ENCODE data around the gene SMCHD1. TPM values are rescaled to one million over a fixed set of nuclear protein-coding genes. Genes with fewer than 3 reads are reported as not detected.

SMCHD1 gene
- polyA plus RNA-seq, 2 of the 4 experiments (the other 2 are of a cell fraction): 15.5 to 25.5 TPM

- POLR2A ChIA-PET: no interaction called here
- DNase-seq (ENCODE audit: low read depth in 1 of 2, low spot score in 1 of 2) (no peak), FAIRE-seq (no peak), ATAC-seq (no peak)
- CTCF ChIA-PET: interaction anchor here (0.6 kb wide), 1 partner anchor 89 kb away, joined by 4 read pairs; no protein-coding TSS in a partner anchor
- no peak for TF ChIP-seq SREBF2 (IDR thresholded peaks at IDR 0.05)
- no peak for TF ChIP-seq POLR2AphosphoS2 (conservative IDR thresholded peaks at IDR 0.05; ENCODE audit: low read length)
- Histone ChIP-seq H3K4me1 (no peaks in the 10 kb centered on the region), H3K27ac (no peak overlapping the region), H3K4me3 (no peak overlapping the region), H3K4me2 (no peak overlapping the region), H3K9me3 (peaks cover 9% of the 10 kb centered on the region; the same call in 2 of the 3 replicates)
Observed at GRCh38 chr18:2818281-2818680, 162.8 kb downstream of the SMCHD1 start.

- ATAC-seq (no peak), FAIRE-seq (no peak), DNase-seq (ENCODE audit: low read depth in 1 of 2, low spot score in 1 of 2) (no peak)
- Histone ChIP-seq H3K4me2 (no peak overlapping the region), H3K4me1 (no peaks in the 10 kb centered on the region), H3K4me3 (no peak overlapping the region), H3K9me3 (no peaks in the 10 kb centered on the region), H3K27ac (no peak overlapping the region)
- TF ChIP-seq FOSB (CRISPR knock-in tag; IDR thresholded peaks at IDR 0.05): no peak
- TF ChIP-seq, protein P1, sequence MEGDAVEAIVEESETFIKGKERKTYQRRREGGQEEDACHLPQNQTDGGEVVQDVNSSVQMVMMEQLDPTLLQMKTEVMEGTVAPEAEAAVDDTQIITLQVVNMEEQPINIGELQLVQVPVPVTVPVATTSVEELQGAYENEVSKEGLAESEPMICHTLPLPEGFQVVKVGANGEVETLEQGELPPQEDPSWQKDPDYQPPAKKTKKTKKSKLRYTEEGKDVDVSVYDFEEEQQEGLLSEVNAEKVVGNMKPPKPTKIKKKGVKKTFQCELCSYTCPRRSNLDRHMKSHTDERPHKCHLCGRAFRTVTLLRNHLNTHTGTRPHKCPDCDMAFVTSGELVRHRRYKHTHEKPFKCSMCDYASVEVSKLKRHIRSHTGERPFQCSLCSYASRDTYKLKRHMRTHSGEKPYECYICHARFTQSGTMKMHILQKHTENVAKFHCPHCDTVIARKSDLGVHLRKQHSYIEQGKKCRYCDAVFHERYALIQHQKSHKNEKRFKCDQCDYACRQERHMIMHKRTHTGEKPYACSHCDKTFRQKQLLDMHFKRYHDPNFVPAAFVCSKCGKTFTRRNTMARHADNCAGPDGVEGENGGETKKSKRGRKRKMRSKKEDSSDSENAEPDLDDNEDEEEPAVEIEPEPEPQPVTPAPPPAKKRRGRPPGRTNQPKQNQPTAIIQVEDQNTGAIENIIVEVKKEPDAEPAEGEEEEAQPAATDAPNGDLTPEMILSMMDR (IDR thresholded peaks at IDR 0.05): no peak
- CTCF ChIA-PET: no interaction called here
- WGBS (ENCODE audit: missing lambda C conversion rate): no CpG with 5 or more reads among the region's 2 CpGs
- POLR2A ChIA-PET: no interaction called here
Observed at GRCh38 chr18:2821695-2822094, 166.2 kb downstream of the SMCHD1 start.

DNA sequence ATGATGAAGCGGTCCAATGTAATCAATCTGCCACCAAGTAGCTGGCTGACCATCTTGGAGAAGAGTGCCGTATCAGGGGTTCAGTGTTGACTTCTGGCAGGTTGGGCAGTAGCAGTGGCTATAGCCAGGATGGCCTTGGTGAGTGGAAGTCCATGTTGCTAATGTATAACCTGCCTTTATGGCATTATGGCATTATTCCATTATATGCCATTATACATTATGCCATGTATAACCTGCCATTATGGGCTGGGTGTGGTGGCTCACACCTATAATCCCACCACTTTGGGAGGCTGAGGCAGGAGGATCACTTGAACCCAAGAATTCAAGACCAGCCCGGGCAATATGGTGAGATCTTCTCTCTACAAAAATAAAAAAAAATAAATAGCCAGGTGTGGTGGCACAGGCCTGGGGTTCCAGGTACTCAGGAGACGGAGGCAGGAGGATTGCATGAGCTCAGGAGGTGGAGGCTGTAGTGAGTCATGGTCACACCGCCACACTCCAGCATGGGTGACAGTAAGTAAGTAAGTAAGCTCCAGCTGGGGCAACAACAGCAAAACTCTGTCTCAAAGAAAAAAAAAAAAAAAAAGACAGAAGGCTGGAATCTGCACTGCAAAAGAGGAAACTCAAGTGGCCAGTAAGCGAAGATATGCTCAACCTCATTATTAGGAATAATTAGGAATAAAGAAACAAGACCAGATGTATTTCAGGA is 166.8 kb downstream of the SMCHD1 start:
- Histone ChIP-seq H3K27ac (no peak overlapping the region), H3K4me2 (no peak overlapping the region), H3K4me3 (no peak overlapping the region), H3K9me3 (no peaks in the 10 kb centered on the region), H3K4me1 (no peaks in the 10 kb centered on the region)
- ATAC-seq (no peak), DNase-seq (ENCODE audit: low read depth in 1 of 2, low spot score in 1 of 2) (no peak), FAIRE-seq (no peak)
- WGBS (ENCODE audit: missing lambda C conversion rate): 66% methylated on average over 6 of the region's 6 CpGs
- CTCF ChIA-PET: no interaction called here
- TF ChIP-seq NPAS2 (CRISPR knock-in tag; IDR thresholded peaks at IDR 0.05; ENCODE audit: borderline replicate concordance) (no peak), CHD2 (IDR thresholded peaks at IDR 0.05; ENCODE audit: low read length, partially characterized antibody) (no peak), TP53 (CRISPR knock-in tag; IDR thresholded peaks at IDR 0.05) (no peak), USF2 (IDR thresholded peaks at IDR 0.05) (no peak), KDM5A (IDR thresholded peaks at IDR 0.05) (no peak), JUN (IDR thresholded peaks at IDR 0.05) (no peak), CBX2 (IDR thresholded peaks at IDR 0.05; ENCODE audit: borderline replicate concordance, low read depth) (no peak), ZSCAN20 (CRISPR knock-in tag; IDR thresholded peaks at IDR 0.05) (no peak)
- POLR2A ChIA-PET: no interaction called here

DNA sequence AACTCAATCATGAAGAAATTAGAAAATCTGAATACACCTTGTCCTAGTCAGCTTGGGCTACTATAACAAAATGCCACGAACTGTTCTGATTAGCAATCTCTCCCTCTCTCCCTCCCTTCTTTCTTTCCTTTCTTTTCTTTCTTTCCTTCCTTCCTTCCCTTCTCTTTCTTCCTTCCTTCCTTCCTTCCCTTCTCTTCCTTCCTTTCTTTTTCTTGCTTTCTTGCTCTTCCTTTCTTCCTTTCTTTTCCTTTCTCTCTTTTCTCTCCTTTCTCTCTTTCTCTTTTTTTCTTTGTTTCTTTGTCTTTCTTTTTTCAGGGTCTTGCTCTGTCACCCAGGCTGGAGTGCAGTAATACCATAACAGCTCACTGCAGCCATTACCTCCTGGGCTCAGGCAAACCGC is 167.7 kb downstream of the SMCHD1 start:
- ATAC-seq: no peak
- 10% methylated on average over 2 of the region's 2 CpGs for WGBS (ENCODE audit: missing lambda C conversion rate)
- H3K4me3 ChIP-seq: no peak overlapping the region
- no peaks in the 10 kb centered on the region for H3K4me1 ChIP-seq
- H3K4me2 ChIP-seq: no peak overlapping the region
- no peak for DNase-seq (ENCODE audit: low read depth in 1 of 2, low spot score in 1 of 2)
- ChIA-PET POLR2A (no interaction called here), CTCF (no interaction called here)
- no peak for FAIRE-seq
- H3K9me3 ChIP-seq: no peaks in the 10 kb centered on the region
- no peak overlapping the region for H3K27ac ChIP-seq
- TF ChIP-seq REST (IDR thresholded peaks at IDR 0.05): no peak
- TF ChIP-seq MAZ (IDR thresholded peaks at IDR 0.05; ENCODE audit: borderline replicate concordance, low read depth, low read length): no peak
- TF ChIP-seq MYC (IDR thresholded peaks at IDR 0.05; ENCODE audit: borderline replicate concordance, low read length): no peak
- no peak for TF ChIP-seq SREBF2 (IDR thresholded peaks at IDR 0.05)
- no peak for TF ChIP-seq ZC3H11A (IDR thresholded peaks at IDR 0.05)
- TF ChIP-seq CBX8 (IDR thresholded peaks at IDR 0.05): no peak
- TF ChIP-seq PHF8 (IDR thresholded peaks at IDR 0.05; ENCODE audit: borderline replicate concordance, low read depth): no peak
- TF ChIP-seq CHD2 (IDR thresholded peaks at IDR 0.05; ENCODE audit: low read length, partially characterized antibody): no peak
- no peak for TF ChIP-seq JUN (IDR thresholded peaks at IDR 0.05)
- TF ChIP-seq POLR2A (IDR thresholded peaks at IDR 0.05; ENCODE audit: low read length): no peak
- TF ChIP-seq PBX3 (IDR thresholded peaks at IDR 0.05): no peak
- TF ChIP-seq HEYL (CRISPR knock-in tag; IDR thresholded peaks at IDR 0.05): no peak
- no peak for TF ChIP-seq KDM1A (IDR thresholded peaks at IDR 0.05; ENCODE audit: low read depth)
- no peak for TF ChIP-seq ZNF302 (CRISPR knock-in tag; IDR thresholded peaks at IDR 0.05)
- TF ChIP-seq HOXB13 (CRISPR knock-in tag; IDR thresholded peaks at IDR 0.05; ENCODE audit: low read depth): no peak

Data from A549 (cell line).